ENCODE data around the gene LPIN1.

The LPIN1 gene

GRCh38 chr2:11746807-11747459 lies 501 bp downstream of the LPIN1 start:
- Mint-ChIP-seq H3K9me3 (no peaks in the 10 kb centered on the region), H3K36me3 (ENCODE audit: low read depth) (no peaks in the 10 kb centered on the region)
- no peak for ATAC-seq

GRCh38 chr2:11748018-11748860 lies 1.8 kb downstream of the LPIN1 start:
- Mint-ChIP-seq H3K27me3 (no peaks in the 10 kb centered on the region), H3K4me1 (peaks cover 89% of the 10 kb centered on the region), H3K27ac (peak overlapping the region; percentile 88), H3K4me3 (peak overlapping the region; percentile 94), H3K36me3 (ENCODE audit: low read depth) (no peaks in the 10 kb centered on the region), H3K9me3 (no peaks in the 10 kb centered on the region)
- DNase-seq (peak; percentile 45), ATAC-seq (no peak)

More at GRCh38 chr2:11746807-11747459, 501 bp downstream of the LPIN1 start:
- Mint-ChIP-seq H3K27me3 (no peaks in the 10 kb centered on the region), H3K4me3 (peak overlapping the region; percentile 94), H3K27ac (peak overlapping the region; percentile 88), H3K4me1 (peaks cover 85% of the 10 kb centered on the region)
- no peak for DNase-seq

GRCh38 chr2:11748861-11749645 lies 2.6 kb downstream of the LPIN1 start:
- DNase-seq (no peak), ATAC-seq (no peak)
- Mint-ChIP-seq H3K4me1 (peaks cover 89% of the 10 kb centered on the region), H3K27me3 (no peaks in the 10 kb centered on the region), H3K36me3 (ENCODE audit: low read depth) (no peaks in the 10 kb centered on the region), H3K27ac (peak overlapping the region; percentile 88), H3K9me3 (no peaks in the 10 kb centered on the region), H3K4me3 (peak overlapping the region; percentile 94)

GRCh38 chr2:11749646-11750349 lies 3.4 kb downstream of the LPIN1 start:
- Mint-ChIP-seq H3K27me3 (no peaks in the 10 kb centered on the region), H3K27ac (peak overlapping the region; percentile 88), H3K36me3 (ENCODE audit: low read depth) (no peaks in the 10 kb centered on the region), H3K9me3 (no peaks in the 10 kb centered on the region), H3K4me1 (peaks cover 89% of the 10 kb centered on the region), H3K4me3 (peak overlapping the region; percentile 94)
- ATAC-seq (no peak), DNase-seq (no peak)

GRCh38 chr2:11750422-11750821 lies 4.0 kb downstream of the LPIN1 start:
- Mint-ChIP-seq H3K27ac (peak overlapping the region; percentile 88), H3K4me3 (peak overlapping the region; percentile 61), H3K27me3 (no peaks in the 10 kb centered on the region), H3K4me1 (peaks cover 89% of the 10 kb centered on the region), H3K36me3 (ENCODE audit: low read depth) (no peaks in the 10 kb centered on the region), H3K9me3 (no peaks in the 10 kb centered on the region)
- peak; percentile 53 for ATAC-seq
- peak; percentile 29 for DNase-seq

- no peak for ATAC-seq
- peak overlapping the region; percentile 88 for H3K27ac Mint-ChIP-seq
Measured at GRCh38 chr2:11750917-11751316, 4.5 kb downstream of the LPIN1 start.

GRCh38 chr2:11752906-11753305 lies 6.5 kb downstream of the LPIN1 start:
- Mint-ChIP-seq H3K27me3 (no peaks in the 10 kb centered on the region), H3K9me3 (no peaks in the 10 kb centered on the region), H3K27ac (peak overlapping the region; percentile 97), H3K4me3 (peak overlapping the region; percentile 78), H3K36me3 (ENCODE audit: low read depth) (peaks cover 1% of the 10 kb centered on the region), H3K4me1 (peaks cover 96% of the 10 kb centered on the region)
- no peak for ATAC-seq
- no peak for DNase-seq

More at GRCh38 chr2:11750917-11751316, 4.5 kb downstream of the LPIN1 start:
- Mint-ChIP-seq H3K9me3 (no peaks in the 10 kb centered on the region), H3K4me1 (peaks cover 90% of the 10 kb centered on the region), H3K27me3 (no peaks in the 10 kb centered on the region), H3K4me3 (peak overlapping the region; percentile 61), H3K36me3 (ENCODE audit: low read depth) (no peaks in the 10 kb centered on the region)
- DNase-seq = peak; percentile 43

- ATAC-seq (peak; percentile 18), DNase-seq (no peak)
- no peaks in the 10 kb centered on the region for H3K27me3 Mint-ChIP-seq
- H3K4me1 Mint-ChIP-seq = peaks cover 96% of the 10 kb centered on the region
- H3K27ac Mint-ChIP-seq = peak overlapping the region; percentile 97
- H3K36me3 Mint-ChIP-seq (ENCODE audit: low read depth) = peaks cover 1% of the 10 kb centered on the region
- H3K4me3 Mint-ChIP-seq = peak overlapping the region; percentile 78
- H3K9me3 Mint-ChIP-seq = no peaks in the 10 kb centered on the region
Measured at GRCh38 chr2:11753452-11753885, 7.0 kb downstream of the LPIN1 start.

GRCh38 chr2:11753886-11754699 lies 7.7 kb downstream of the LPIN1 start:
- Mint-ChIP-seq H3K27ac (peak overlapping the region; percentile 97), H3K4me1 (peaks cover 96% of the 10 kb centered on the region), H3K27me3 (no peaks in the 10 kb centered on the region), H3K4me3 (peak overlapping the region; percentile 78), H3K36me3 (ENCODE audit: low read depth) (peaks cover 8% of the 10 kb centered on the region), H3K9me3 (no peaks in the 10 kb centered on the region)
- DNase-seq (peak; percentile 69), ATAC-seq (peak; percentile 82)

GRCh38 chr2:11754700-11755015 lies 8.2 kb downstream of the LPIN1 start:
- no peak for DNase-seq
- Mint-ChIP-seq H3K36me3 (ENCODE audit: low read depth) (peaks cover 8% of the 10 kb centered on the region), H3K4me3 (peak overlapping the region; percentile 78), H3K9me3 (no peaks in the 10 kb centered on the region), H3K4me1 (peaks cover 93% of the 10 kb centered on the region), H3K27ac (peak overlapping the region; percentile 97), H3K27me3 (no peaks in the 10 kb centered on the region)
- peak; percentile 5 for ATAC-seq

GRCh38 chr2:11757101-11757500 lies 10.7 kb downstream of the LPIN1 start:
- no peak for DNase-seq
- Mint-ChIP-seq H3K27ac (peak overlapping the region; percentile 76), H3K36me3 (ENCODE audit: low read depth) (peaks cover 8% of the 10 kb centered on the region), H3K4me3 (no peak overlapping the region), H3K4me1 (peaks cover 85% of the 10 kb centered on the region), H3K9me3 (no peaks in the 10 kb centered on the region), H3K27me3 (no peaks in the 10 kb centered on the region)
- ATAC-seq = no peak

- H3K36me3 Mint-ChIP-seq (ENCODE audit: low read depth) = peaks cover 8% of the 10 kb centered on the region
- H3K27ac Mint-ChIP-seq = peak overlapping the region; percentile 76
- no peaks in the 10 kb centered on the region for H3K9me3 Mint-ChIP-seq
Measured at GRCh38 chr2:11758187-11758586, 11.8 kb downstream of the LPIN1 start.

GRCh38 chr2:11758647-11759046 lies 12.2 kb downstream of the LPIN1 start:
- DNase-seq = no peak
- Mint-ChIP-seq H3K4me1 (peaks cover 75% of the 10 kb centered on the region), H3K4me3 (no peak overlapping the region), H3K27ac (peak overlapping the region; percentile 76), H3K9me3 (no peaks in the 10 kb centered on the region), H3K27me3 (no peaks in the 10 kb centered on the region), H3K36me3 (ENCODE audit: low read depth) (peaks cover 8% of the 10 kb centered on the region)
- no peak for ATAC-seq

More at GRCh38 chr2:11758187-11758586, 11.8 kb downstream of the LPIN1 start:
- no peak for DNase-seq
- Mint-ChIP-seq H3K27me3 (no peaks in the 10 kb centered on the region), H3K4me3 (no peak overlapping the region), H3K4me1 (peaks cover 78% of the 10 kb centered on the region)
- ATAC-seq = no peak
